Right lobe of liver (tissue), 4 donors: Measurements from ENCODE around the gene SH3BP4.

ENCODE experiments used
- POLR2A ChIP-seq: fragments of 450-650 bp; IDR thresholded peaks from one replicate; pipeline ENCODE4 v1.6.1; 2017; ENCODE audit warnings: antibody characterized with exemption, mild to moderate bottlenecking
- TF ChIP-seq, protein P1 (sequence below), 4 donors: fragments of 200-600 bp in 3 of 4; fragments of 450-650 bp in 1 of 4; IDR thresholded peaks; one replicate each; pipeline versions ENCODE4 v1.5.1 to v1.8.0; 2016 to 2022; ENCODE audit warnings: antibody characterized with exemption in 4 of 4, mild to moderate bottlenecking in 2 of 4
- donor health status: DM: no; HTN: no; CAD: no.
- donor health status: DM: no; HTN: no; CAD: no.
- donor health status: DM: no; HTN: yes; CAD: no.

DNA sequence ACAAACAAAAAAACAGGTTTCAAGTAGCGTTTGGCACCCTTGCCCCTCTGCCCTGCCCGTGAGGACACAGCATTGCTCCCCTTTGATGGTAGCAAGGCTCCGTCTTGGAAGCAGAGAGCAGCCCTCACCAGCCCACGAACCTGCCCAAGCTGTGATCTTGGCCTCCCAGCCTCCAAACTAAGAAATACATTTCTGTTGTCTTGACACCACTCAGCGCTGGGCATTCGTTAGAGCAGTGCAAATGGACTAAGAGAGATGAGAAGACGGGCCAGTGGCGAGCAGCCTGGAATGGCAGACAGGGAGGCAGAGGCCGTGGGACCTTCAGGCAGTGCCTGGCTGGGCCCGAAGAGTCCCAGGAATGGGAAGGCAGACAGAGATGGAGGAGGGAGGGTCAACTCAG is 109.8 kb downstream of the SH3BP4 start:
- TF ChIP-seq, protein P1, sequence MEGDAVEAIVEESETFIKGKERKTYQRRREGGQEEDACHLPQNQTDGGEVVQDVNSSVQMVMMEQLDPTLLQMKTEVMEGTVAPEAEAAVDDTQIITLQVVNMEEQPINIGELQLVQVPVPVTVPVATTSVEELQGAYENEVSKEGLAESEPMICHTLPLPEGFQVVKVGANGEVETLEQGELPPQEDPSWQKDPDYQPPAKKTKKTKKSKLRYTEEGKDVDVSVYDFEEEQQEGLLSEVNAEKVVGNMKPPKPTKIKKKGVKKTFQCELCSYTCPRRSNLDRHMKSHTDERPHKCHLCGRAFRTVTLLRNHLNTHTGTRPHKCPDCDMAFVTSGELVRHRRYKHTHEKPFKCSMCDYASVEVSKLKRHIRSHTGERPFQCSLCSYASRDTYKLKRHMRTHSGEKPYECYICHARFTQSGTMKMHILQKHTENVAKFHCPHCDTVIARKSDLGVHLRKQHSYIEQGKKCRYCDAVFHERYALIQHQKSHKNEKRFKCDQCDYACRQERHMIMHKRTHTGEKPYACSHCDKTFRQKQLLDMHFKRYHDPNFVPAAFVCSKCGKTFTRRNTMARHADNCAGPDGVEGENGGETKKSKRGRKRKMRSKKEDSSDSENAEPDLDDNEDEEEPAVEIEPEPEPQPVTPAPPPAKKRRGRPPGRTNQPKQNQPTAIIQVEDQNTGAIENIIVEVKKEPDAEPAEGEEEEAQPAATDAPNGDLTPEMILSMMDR (IDR thresholded peaks at IDR 0.05) = no peak
- no peak for TF ChIP-seq POLR2A
